K562 (cell line): Measurements from ENCODE around the gene RPL7A. TPM values are rescaled to one million over a fixed set of nuclear protein-coding genes. Genes with fewer than 3 reads are reported as not detected.

Experiments used
- FOS ChIP-seq: IDR thresholded peaks from 3 replicates; pipeline ENCODE4 v1.6.1; 2011; ENCODE audit not compliant: insufficient read length; ENCODE audit errors: extremely low read depth
- MTA1 ChIP-seq: fragments of 450-650 bp; IDR thresholded peaks from 2 replicates; pipeline ENCODE4 v1.6.1; 2017; ENCODE audit warnings: borderline replicate concordance
- SREBF2 ChIP-seq: sonication (generic); formaldehyde crosslinking; IDR thresholded peaks from 2 replicates; pipeline ENCODE4 v1.4.0; 2020; ENCODE audit warnings: mild to moderate bottlenecking, missing genetic modification reagents
- ZNF518B ChIP-seq: fragments of 250-450 bp; sonication (Bioruptor Pico); IDR thresholded peaks from 2 replicates; pipeline ENCODE4 v1.5.0; 2021; ENCODE audit warnings: mild to moderate bottlenecking, moderate library complexity
- polyA plus RNA-seq, 8 experiments: library from polyadenylated mRNA; depleted of rRNA in 4 of 8; stranded (reverse) in 5 of 8; unstranded in 3 of 8; fragments of >200 nt; fragmentation: Nextera tagmentation in 2 of 8; fragmentation: Illumina TruSeq in 1 of 8; extraction: Ambion mirVana in 2 of 8; extraction: Trizol in 1 of 8; gene quantifications; 2 replicates each; pipeline versions ENCODE4 v1.2.1 to v1.2.3, GENCODE V29; 2011 to 2014; ENCODE audit warnings: inconsistent platforms in 1 of 8, missing spikeins in 1 of 8
- total RNA-seq, 7 experiments: library from RNA; depleted of rRNA in 6 of 7; stranded (reverse); fragments of >200 nt in 6 of 7; fragmentation: Illumina TruSeq in 2 of 7; extraction: Trizol in 2 of 7; gene quantifications; 2 replicates each; pipeline versions ENCODE4 v1.2.1 to v1.2.3, GENCODE V29; 2011 to 2021; ENCODE audit warnings: low replicate concordance in 1 of 7
- TF ChIP-seq, protein P1 (sequence below): fragments of 450-650 bp; conservative IDR thresholded peaks from 2 replicates; pipeline ENCODE4 v1.6.1; 2016; ENCODE audit warnings: missing genetic modification characterization, low read depth, mild to moderate bottlenecking, control low read depth, missing compliant biosample characterization

Gene RPL7A
- total and polyA plus RNA-seq, 9 of the 15 experiments (the other 6 are each of a cell fraction or from before 2014, with no cell fraction given), result 1,935 to 3,760 (median 2,652) TPM

DNA sequence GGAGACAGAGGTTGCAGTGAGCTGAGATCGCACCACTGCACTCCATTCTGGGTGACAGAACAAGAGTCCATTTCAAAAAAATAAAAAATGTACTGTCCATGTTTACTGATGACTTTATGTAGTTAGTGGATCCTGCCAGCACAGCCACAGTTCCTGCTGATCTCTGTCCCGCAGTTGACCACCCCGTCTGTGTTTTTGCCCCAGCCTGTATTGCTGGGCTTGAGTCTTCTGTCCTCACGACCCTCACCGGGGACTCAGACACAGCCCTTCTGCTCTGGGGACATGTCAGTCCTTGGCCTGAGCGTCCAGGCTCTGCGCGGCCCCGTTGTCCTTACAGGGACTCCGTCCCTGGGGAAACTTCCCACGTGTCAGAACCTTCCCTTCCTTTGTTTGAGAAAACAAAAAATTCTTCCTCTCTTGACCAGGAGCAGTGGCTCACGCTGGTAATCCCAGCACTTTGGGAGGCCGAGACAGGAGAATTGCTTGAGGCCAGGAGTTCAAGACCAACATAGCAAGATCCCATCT lies 26.5 kb upstream of the RPL7A start (continued):
- no peak for TF ChIP-seq ZNF518B (CRISPR knock-in tag)
- TF ChIP-seq SREBF2 (CRISPR knock-in tag), result no peak
- TF ChIP-seq MTA1, result no peak
- no peak for TF ChIP-seq FOS
- TF ChIP-seq, protein P1, sequence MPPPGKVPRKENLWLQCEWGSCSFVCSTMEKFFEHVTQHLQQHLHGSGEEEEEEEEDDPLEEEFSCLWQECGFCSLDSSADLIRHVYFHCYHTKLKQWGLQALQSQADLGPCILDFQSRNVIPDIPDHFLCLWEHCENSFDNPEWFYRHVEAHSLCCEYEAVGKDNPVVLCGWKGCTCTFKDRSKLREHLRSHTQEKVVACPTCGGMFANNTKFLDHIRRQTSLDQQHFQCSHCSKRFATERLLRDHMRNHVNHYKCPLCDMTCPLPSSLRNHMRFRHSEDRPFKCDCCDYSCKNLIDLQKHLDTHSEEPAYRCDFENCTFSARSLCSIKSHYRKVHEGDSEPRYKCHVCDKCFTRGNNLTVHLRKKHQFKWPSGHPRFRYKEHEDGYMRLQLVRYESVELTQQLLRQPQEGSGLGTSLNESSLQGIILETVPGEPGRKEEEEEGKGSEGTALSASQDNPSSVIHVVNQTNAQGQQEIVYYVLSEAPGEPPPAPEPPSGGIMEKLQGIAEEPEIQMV (tag), result no peak
